HepG2 (cell line): ENCODE results near the gene TMBIM1. TPM values are rescaled to one million over a fixed set of nuclear protein-coding genes. Genes with fewer than 3 reads are reported as not detected.

Experiments
- ATAC-seq: fragments of 200-7000 bp; cut with Tn5 transposase; 3 replicates; pipeline ENCODE4 v1.9.1; 2020; ENCODE audit warnings: mild to moderate bottlenecking, moderate library complexity
- BruUV-seq: library from RNA; stranded (reverse); fragments of 400-500 nt; replicated peaks from 2 replicates; lab custom pipeline; 2021; lab: Mats Ljungman, UMichigan
- CTCF ChIA-PET: fragments of 300-600 bp; formaldehyde crosslinking; extraction: SDS; loops from one replicate; lab custom pipeline; 2021; ENCODE audit warnings: low total read pairs, inconsistent platforms, low intra/inter-chr PET ratio; lab: Yijun Ruan, JAX
- POLR2A ChIA-PET: fragments of 350-600 bp; sonication (Branson Sonifier 250); formaldehyde crosslinking; loops from one replicate; lab custom pipeline; 2020; ENCODE audit warnings: antibody characterized with exemption, inconsistent platforms; lab: Yijun Ruan, JAX
- DNase-seq: peaks from one replicate; pipeline ENCODE4 v3.0.0-alpha.2; 2015; ENCODE audit warnings: low spot score
- FAIRE-seq: peaks from 3 replicates; lab custom pipeline; 2011; peaks lifted over from hg19 to GRCh38; lab: Jason Lieb, UNC
- H2AFZ ChIP-seq: one replicate; pipeline ENCODE4 v1.6.1; 2011; ENCODE audit warnings: low read length, inconsistent platforms
- H3K27ac ChIP-seq: fragments of 300-600 bp; 3 replicates; pipeline ENCODE4 v1.8.0; 2011; ENCODE audit warnings: mixed run types, mild to moderate bottlenecking, mixed read lengths, low read length, inconsistent platforms; ENCODE audit not compliant: insufficient read depth; ENCODE audit errors: extremely low read length
- H3K27me3 ChIP-seq, 2 experiments: fragments of 200-600 bp in 1 of 2; 2 replicates in 1 of 2; 3 replicates in 1 of 2; pipeline versions ENCODE4 v1.6.0 to v1.8.0; 2011; ENCODE audit warnings: low read length in 2 of 2, mild to moderate bottlenecking in 2 of 2, moderate library complexity in 2 of 2, inconsistent platforms in 1 of 2; ENCODE audit not compliant: insufficient read depth in 2 of 2, control insufficient read depth in 1 of 2
- H3K36me3 ChIP-seq, 2 experiments: fragments of 200-600 bp in 1 of 2; replicated peaks in 1 of 2; 2 replicates in 1 of 2; 3 replicates in 1 of 2; pipeline versions ENCODE4 v1.5.1 to v1.8.0; 2011; ENCODE audit warnings: low read length in 2 of 2, inconsistent platforms in 1 of 2; ENCODE audit not compliant: insufficient read depth in 2 of 2, control insufficient read depth in 1 of 2
- H3K4me1 ChIP-seq: 2 replicates; pipeline ENCODE4 v1.5.1; 2012; ENCODE audit warnings: low read length, inconsistent platforms; ENCODE audit not compliant: insufficient read depth
- H3K4me2 ChIP-seq: 2 replicates; pipeline ENCODE4 v1.6.0; 2011; ENCODE audit warnings: low read depth, low read length, inconsistent platforms
- H3K4me3 ChIP-seq, 3 experiments: fragments of 200-600 bp in 1 of 3; sonication (generic), shearing (Covaris generic) in 1 of 3; replicated peaks in 1 of 3; 2 replicates each; pipeline ENCODE4 v1.5.1; 2011 to 2016; ENCODE audit warnings: low read length in 3 of 3, inconsistent platforms in 2 of 3, low read depth in 2 of 3, mild to moderate bottlenecking in 2 of 3, control low read depth in 1 of 3, mixed read lengths in 1 of 3; ENCODE audit not compliant: insufficient read depth in 1 of 3
- H3K79me2 ChIP-seq: one replicate; pipeline ENCODE4 v1.6.1; 2011; ENCODE audit warnings: low read length, inconsistent platforms; ENCODE audit not compliant: insufficient read depth
- H3K9ac ChIP-seq: 2 replicates; pipeline ENCODE4 v1.6.0; 2011; ENCODE audit warnings: mild to moderate bottlenecking, low read depth, low read length, inconsistent platforms; ENCODE audit not compliant: insufficient read depth
- H3K9me3 ChIP-seq: 2 replicates; pipeline ENCODE4 v1.5.1; 2012; ENCODE audit warnings: mild to moderate bottlenecking, low read length
- H4K20me1 ChIP-seq: 2 replicates; pipeline ENCODE4 v1.6.0; 2011; ENCODE audit warnings: inconsistent platforms, mild to moderate bottlenecking, low read length, moderate library complexity; ENCODE audit not compliant: insufficient read depth
- ATF1 ChIP-seq: IDR thresholded peaks from 2 replicates; pipeline ENCODE4 v1.6.1; 2016; ENCODE audit warnings: mild to moderate bottlenecking, control low read depth
- CERS6 ChIP-seq: sonication (generic); formaldehyde crosslinking; IDR thresholded peaks from 2 replicates; pipeline ENCODE4 v1.5.0; 2020; ENCODE audit warnings: missing genetic modification reagents
- CHD4 ChIP-seq: fragments of 200-600 bp; sonication (generic); IDR thresholded peaks from 2 replicates; pipeline ENCODE4 v1.7.0; 2017; ENCODE audit warnings: mild to moderate bottlenecking, low read length, borderline replicate concordance
- ELF3 ChIP-seq: IDR thresholded peaks from 2 replicates; pipeline ENCODE4 v1.6.1; 2016; ENCODE audit warnings: missing genetic modification reagents, missing compliant biosample characterization
- GFI1 ChIP-seq: sonication (generic); formaldehyde crosslinking; IDR thresholded peaks from 2 replicates; pipeline ENCODE4 v1.5.0; 2020; ENCODE audit warnings: missing genetic modification reagents, mild to moderate bottlenecking, borderline replicate concordance
- HNRNPLL ChIP-seq: fragments of 200-400 bp; formaldehyde crosslinking; IDR thresholded peaks from 2 replicates; pipeline ENCODE4 v1.6.1; 2017; ENCODE audit warnings: mild to moderate bottlenecking, low read depth, low read length; ENCODE audit not compliant: poor library complexity, severe bottlenecking
- MLLT10 ChIP-seq: sonication (generic); formaldehyde crosslinking; IDR thresholded peaks from 2 replicates; pipeline ENCODE4 v1.4.0; 2020; ENCODE audit warnings: missing genetic modification reagents
- MXD4 ChIP-seq: IDR thresholded peaks from 2 replicates; pipeline ENCODE4 v1.6.1; 2016; ENCODE audit warnings: mild to moderate bottlenecking, missing biosample characterization, missing genetic modification reagents
- NFKB2 ChIP-seq: sonication (generic); formaldehyde crosslinking; IDR thresholded peaks from 2 replicates; pipeline ENCODE4 v1.4.0; 2020; ENCODE audit warnings: missing genetic modification reagents, borderline replicate concordance
- SIN3B ChIP-seq: fragments of 150-350 bp; IDR thresholded peaks from 2 replicates; pipeline ENCODE4 v1.6.1; 2014; ENCODE audit warnings: low read length
- SIX1 ChIP-seq: sonication (generic); formaldehyde crosslinking; IDR thresholded peaks from 2 replicates; pipeline ENCODE4 v1.4.0; 2020; ENCODE audit warnings: missing genetic modification reagents, borderline replicate concordance
- SRSF1 ChIP-seq: fragments of 200-400 bp; formaldehyde crosslinking; optimal IDR thresholded peaks from 2 replicates; pipeline ENCODE3; 2017; ENCODE audit warnings: mild to moderate bottlenecking, low read depth, low read length, moderate library complexity
- ZMYM2 ChIP-seq: sonication (generic); formaldehyde crosslinking; IDR thresholded peaks from 2 replicates; pipeline ENCODE4 v1.8.0; 2022; ENCODE audit warnings: mild to moderate bottlenecking, missing genetic modification reagents
- ZNF143 ChIP-seq: sonication (generic); formaldehyde crosslinking; IDR thresholded peaks from 2 replicates; pipeline ENCODE4 v1.4.0; 2020; ENCODE audit warnings: missing genetic modification reagents
- ZNF414 ChIP-seq: sonication (generic); formaldehyde crosslinking; IDR thresholded peaks from 2 replicates; pipeline ENCODE4 v1.5.0; 2020; ENCODE audit warnings: missing genetic modification reagents
- ZSCAN25 ChIP-seq: sonication (generic); formaldehyde crosslinking; IDR thresholded peaks from 2 replicates; pipeline ENCODE4 v1.8.0; 2022; ENCODE audit warnings: mild to moderate bottlenecking, missing genetic modification reagents
- WGBS: methylation state at CpG from one replicate; pipeline ENCODE4 v1.1.6; 2017; ENCODE audit warnings: low lambda C conversion rate; 5-methylcytosine and 5-hydroxymethylcytosine counted together
- in situ Hi-C: cut with HindIII; loops from 2 replicates; pipeline ENCODE4 v1.10.0; 2017; ENCODE audit warnings: low pct_unique_long_range_greater_than_20kb; ENCODE audit not compliant: extremely low pct_ligation_motif_present
- intact Hi-C: fragments of 100-400 bp; cut with micrococcal nuclease; formaldehyde crosslinking; loops from one replicate; pipeline ENCODE4 v1.10.0; 2022; ENCODE audit not compliant: unreplicated experiment
- polyA plus RNA-seq, 8 experiments: library from polyadenylated mRNA; depleted of rRNA in 3 of 8; stranded (reverse) in 7 of 8; unstranded in 1 of 8; fragments of >200 nt; fragmentation: Illumina TruSeq in 4 of 8; extraction: Trizol in 4 of 8; gene quantifications; 2 replicates each; pipeline versions ENCODE4 v1.2.1 to v1.2.3, GENCODE V29; 2011 to 2016; ENCODE audit warnings: low read depth in 4 of 8, missing spikeins in 1 of 8, mixed read lengths in 1 of 8; ENCODE audit not compliant: insufficient read depth in 1 of 8
- total RNA-seq, 5 experiments: library from RNA; depleted of rRNA; stranded (reverse); fragments of >200 nt; fragmentation: Illumina TruSeq; extraction: Trizol; gene quantifications; 2 replicates each; pipeline ENCODE4 v1.2.3, GENCODE V29; 2016; ENCODE audit warnings: low read depth in 1 of 5

The TMBIM1 gene
- total and polyA plus RNA-seq, 2 of the 13 experiments (the other 11 are each of a cell fraction or from before 2014, with no cell fraction given), result 127 to 139 TPM

- TF ChIP-seq ZSCAN25 (CRISPR knock-in tag) (0 out of 2 replicates have a peak, but pooled peaks have one; percentile 19), ZMYM2 (no peak), SIN3B (no peak)
- POLR2A ChIA-PET, result no interaction called here
- CTCF ChIA-PET, result no interaction called here
Observed at GRCh38 chr2:218329027-218329825, 36.9 kb upstream of the TMBIM1 start.

GRCh38 chr2:218328294-218328693, 36.0 kb upstream of the TMBIM1 start:
- Histone ChIP-seq H3K79me2 (peaks cover under 1% of the 10 kb centered on the region), H3K4me3 (no peak overlapping the region), H3K4me1 (peaks cover 55% of the 10 kb centered on the region), H3K9me3 (no peaks in the 10 kb centered on the region), H4K20me1 (no peaks in the 10 kb centered on the region), H3K27ac (no peak overlapping the region), H3K27me3 (no peaks in the 10 kb centered on the region; a peak in 1 of 5 replicates), H3K4me2 (no peak overlapping the region), H2AFZ (no peak overlapping the region), H3K36me3 (peaks cover 0 to 1% of the 10 kb centered on the region in 2 experiments; a peak in 1 of 5 replicates), H3K9ac (no peak overlapping the region)
- ChIA-PET CTCF (no interaction called here), POLR2A (no interaction called here)
- no peak for DNase-seq
- intact Hi-C loops (no loop called here), in situ Hi-C loops (no loop called here)
- no TSS peak for BruUV-seq
- WGBS, result 100% methylated on average over 2 of the region's 2 CpGs
- ATAC-seq, result no peak
- no peak for TF ChIP-seq SIN3B
- no peak for TF ChIP-seq CERS6
- TF ChIP-seq ZNF143, result no peak
- no peak for TF ChIP-seq MLLT10 (CRISPR knock-in tag)
- TF ChIP-seq ZNF414 (CRISPR knock-in tag), result no peak
- no peak for TF ChIP-seq CHD4
- no peak for TF ChIP-seq GFI1 (CRISPR knock-in tag)
- no peak for TF ChIP-seq NFKB2 (CRISPR knock-in tag)
- no peak for TF ChIP-seq MXD4 (CRISPR knock-in tag)
- no peak for TF ChIP-seq ELF3
- no peak for TF ChIP-seq ATF1 (CRISPR knock-in tag)
- TF ChIP-seq HNRNPLL, result no peak
- no peak for TF ChIP-seq SIX1 (CRISPR knock-in tag)
- no peak for TF ChIP-seq SRSF1
- no peak for FAIRE-seq

More at GRCh38 chr2:218329027-218329825, 36.9 kb upstream of the TMBIM1 start:
- no peak for FAIRE-seq
- H3K4me3 ChIP-seq, result no peak overlapping the region
- H3K27me3 ChIP-seq, result no peaks in the 10 kb centered on the region
- in situ Hi-C loops (no loop called here), intact Hi-C loops (no loop called here)
- H3K9me3 ChIP-seq, result no peaks in the 10 kb centered on the region
- H4K20me1 ChIP-seq, result no peaks in the 10 kb centered on the region
- BruUV-seq, result no TSS peak
- H3K4me2 ChIP-seq, result no peak overlapping the region
- no peak overlapping the region for H2AFZ ChIP-seq
- WGBS, result 92% methylated on average over 18 of the region's 18 CpGs
- H3K4me1 ChIP-seq, result peaks cover 56% of the 10 kb centered on the region
- H3K36me3 ChIP-seq, result peaks cover 0 to 1% of the 10 kb centered on the region in 2 experiments; a peak in 1 of 5 replicates
- no peak; the same call in 1 of the 3 replicates for ATAC-seq
- no peak overlapping the region for H3K9ac ChIP-seq
- no peak for DNase-seq
- peaks cover 3% of the 10 kb centered on the region for H3K79me2 ChIP-seq
- no peak overlapping the region for H3K27ac ChIP-seq
